HG03354 (cell line): Measurements from ENCODE around the gene ZNF436.
"Not testable (repeated sequence)": the region's sequence is repeated elsewhere in the genome, so short reads cannot be mapped to it uniquely, and the experiment has no call there.

ENCODE experiments used
- ATAC-seq: cut with Tn5 transposase; IDR thresholded peaks from one replicate; pipeline ENCODE4 v1.9.1; 2021; ENCODE audit warnings: mild to moderate bottlenecking; ENCODE audit not compliant: unreplicated experiment, poor library complexity, severe bottlenecking

ZNF436 gene

DNA sequence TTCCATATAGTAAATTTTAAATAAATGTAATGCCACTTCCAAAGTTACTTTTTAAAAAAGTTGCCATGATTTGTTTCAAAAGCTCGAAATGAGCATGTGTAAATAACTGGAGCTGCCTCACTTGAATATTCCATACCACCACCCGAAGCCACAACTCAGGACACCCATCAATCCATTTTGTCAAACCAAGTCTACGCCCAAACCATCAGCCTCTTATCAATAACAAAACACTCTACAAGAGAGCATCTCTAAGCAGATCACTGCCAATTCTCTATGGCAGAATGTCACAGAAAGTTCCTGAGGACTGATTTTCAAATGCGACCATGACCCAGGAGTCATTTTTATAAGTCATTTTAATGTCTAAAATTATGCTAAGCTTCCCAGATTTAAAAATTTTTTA lies 30.0 kb downstream of the ZNF436 start:
- no peak for ATAC-seq

DNA sequence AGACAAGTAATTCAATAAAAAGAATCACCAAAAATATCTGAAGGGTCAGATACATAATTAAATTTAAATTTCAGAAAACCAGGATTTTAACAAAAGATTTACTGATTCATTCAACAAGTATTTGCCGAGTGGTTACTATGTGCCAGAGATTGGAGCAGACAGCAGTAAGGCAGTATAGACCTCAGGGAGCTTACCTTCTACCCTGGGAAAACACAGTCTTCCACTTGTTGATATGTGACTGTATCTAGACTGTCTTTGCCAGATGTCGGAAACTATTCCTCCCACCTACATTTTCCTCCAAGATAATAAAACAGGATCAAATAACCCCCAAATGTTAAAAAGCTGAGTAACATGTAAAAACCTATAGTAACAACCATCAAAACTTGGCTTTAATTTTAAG lies 31.8 kb downstream of the ZNF436 start:
- no peak for ATAC-seq

DNA sequence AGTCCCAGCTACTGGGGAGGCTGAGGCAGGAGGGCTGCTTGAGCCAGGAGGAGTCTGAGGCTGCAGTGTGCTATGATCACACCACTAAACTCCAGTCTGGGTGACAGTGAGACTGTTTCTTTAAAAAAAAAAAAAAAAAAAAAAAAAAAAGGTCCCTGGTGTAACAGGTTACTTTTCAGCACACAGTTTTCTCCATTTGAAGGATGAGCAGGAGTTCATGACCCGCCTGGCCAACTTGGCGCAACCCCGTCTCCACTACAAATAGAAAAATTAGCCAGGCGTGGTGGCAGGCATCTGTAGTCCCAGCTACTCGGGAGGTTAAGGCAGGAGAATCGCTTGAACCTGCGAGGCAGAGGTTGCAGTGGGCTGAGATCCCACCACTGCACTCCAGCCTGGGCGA lies 37.9 kb downstream of the ZNF436 start:
- no peak for ATAC-seq

GRCh38 chr1:23330846-23331245 lies 38.8 kb downstream of the ZNF436 start:
- ATAC-seq: no peak

GRCh38 chr1:23325393-23325792 lies 44.2 kb downstream of the ZNF436 start:
- ATAC-seq: no peak

DNA sequence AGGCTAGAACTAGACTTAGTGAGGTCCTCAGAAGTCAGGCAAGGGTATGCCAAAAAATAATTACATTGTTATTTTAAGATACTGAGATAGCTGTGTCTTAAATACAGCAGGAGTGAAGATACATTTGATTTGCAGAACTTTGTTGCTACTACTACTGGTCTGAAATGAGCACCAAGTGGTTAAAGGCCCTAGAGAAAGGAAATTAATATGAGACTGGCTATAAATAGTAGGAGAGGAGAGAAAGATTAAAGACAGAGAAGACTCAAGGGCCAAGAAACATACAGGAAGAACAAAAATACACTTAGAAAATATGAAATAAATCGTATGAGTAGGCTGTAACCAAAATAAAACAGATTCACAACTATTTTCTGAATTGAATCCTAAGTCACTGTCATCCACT lies 46.9 kb downstream of the ZNF436 start:
- ATAC-seq: no peak

DNA sequence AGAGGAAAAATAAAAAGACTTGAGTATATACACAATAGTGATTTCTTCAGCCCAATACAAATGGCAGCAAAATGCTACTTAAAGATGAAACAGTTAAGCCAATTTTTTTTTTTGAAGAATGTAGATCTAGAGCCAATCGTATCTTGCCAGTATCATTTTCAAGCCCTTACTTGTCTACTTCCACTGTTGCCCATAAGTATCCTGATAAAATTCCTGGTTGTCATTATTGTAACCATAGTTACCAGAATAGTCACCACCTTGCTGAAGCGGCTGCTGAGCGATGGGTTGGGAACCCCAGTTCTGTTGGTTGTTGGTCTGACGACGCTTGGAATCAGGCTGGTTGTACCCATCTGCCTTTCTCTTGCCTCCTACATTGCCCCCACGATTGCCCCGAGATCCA lies 59.4 kb downstream of the ZNF436 start:
- not testable (repeated sequence) for ATAC-seq
